HT-29 (cell line): ENCODE data around the gene KLK1. TPM values are rescaled to one million over a fixed set of nuclear protein-coding genes. Genes with fewer than 3 reads are reported as not detected.
"Not testable (repeated sequence)": the region's sequence is repeated elsewhere in the genome, so short reads cannot be mapped to it uniquely, and the experiment has no call there.

Source experiments
- DNase-seq: peaks from one replicate; pipeline ENCODE4 v3.0.0-alpha.2; 2015; ENCODE audit warnings: low spot score
- total RNA-seq: library from RNA; depleted of rRNA; stranded (reverse); fragments of >200 nt; shearing (Covaris generic); gene quantifications from 2 replicates; pipeline ENCODE4 v1.2.3, GENCODE V29; 2014

Gene KLK1
- total RNA-seq, 1 experiment from 2014 or later = 4.6 TPM

- DNase-seq = peak; percentile 55
Measured at GRCh38 chr19:50817941-50818858, 5.4 kb downstream of the KLK1 start.

DNA sequence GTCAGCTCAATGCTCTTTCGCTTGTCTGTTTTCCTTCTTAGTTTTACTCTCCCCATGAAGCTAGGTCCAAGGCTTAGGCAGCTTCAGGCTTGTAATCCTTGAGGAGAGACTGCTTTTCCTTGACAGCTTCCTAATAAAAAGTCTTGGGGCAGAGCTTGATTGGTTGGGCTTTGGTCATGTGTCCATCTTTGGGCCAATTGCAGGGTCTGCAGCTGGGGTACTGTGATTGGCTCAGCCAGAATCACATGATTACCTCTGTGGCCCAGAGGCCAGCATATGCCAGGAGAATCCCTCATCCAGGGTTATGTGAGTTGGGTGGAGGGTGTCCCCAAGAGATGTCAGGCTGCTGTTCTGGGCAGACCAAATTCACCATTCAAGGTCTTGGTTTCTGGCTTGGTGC is 8.1 kb downstream of the KLK1 start:
- no peak for DNase-seq

GRCh38 chr19:50814883-50815282 is 8.7 kb downstream of the KLK1 start:
- no peak for DNase-seq

GRCh38 chr19:50812474-50812873 is 11.1 kb downstream of the KLK1 start:
- DNase-seq = no peak

- DNase-seq = not testable (repeated sequence)
Measured at GRCh38 chr19:50811622-50812238, 11.9 kb downstream of the KLK1 start.

DNA sequence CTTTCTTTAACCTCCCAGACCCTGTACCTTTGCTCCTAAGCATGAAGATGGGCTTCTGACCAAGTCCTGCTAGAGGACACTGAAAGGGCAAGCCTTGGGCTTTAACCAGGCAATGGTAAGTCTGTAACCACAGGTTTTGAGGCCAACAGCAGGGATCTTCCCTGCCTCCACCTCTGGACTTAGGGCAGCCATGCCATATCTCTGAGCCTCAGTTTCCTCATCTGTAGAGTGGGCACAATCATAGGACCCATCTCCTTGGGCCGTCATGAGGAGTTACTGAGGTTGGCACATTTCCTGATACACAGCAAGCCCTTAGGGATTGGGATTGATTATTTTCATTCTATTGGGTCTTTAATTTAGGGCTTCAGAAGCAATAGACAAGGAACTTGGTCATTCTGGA is 14.7 kb downstream of the KLK1 start:
- no peak for DNase-seq

- peak; percentile 100 for DNase-seq
Measured at GRCh38 chr19:50804420-50805272, 18.9 kb downstream of the KLK1 start.

- peak; percentile 52 for DNase-seq
Measured at GRCh38 chr19:50803633-50804419, 19.8 kb downstream of the KLK1 start.

GRCh38 chr19:50801107-50801506 is 22.5 kb downstream of the KLK1 start:
- DNase-seq = no peak

DNA sequence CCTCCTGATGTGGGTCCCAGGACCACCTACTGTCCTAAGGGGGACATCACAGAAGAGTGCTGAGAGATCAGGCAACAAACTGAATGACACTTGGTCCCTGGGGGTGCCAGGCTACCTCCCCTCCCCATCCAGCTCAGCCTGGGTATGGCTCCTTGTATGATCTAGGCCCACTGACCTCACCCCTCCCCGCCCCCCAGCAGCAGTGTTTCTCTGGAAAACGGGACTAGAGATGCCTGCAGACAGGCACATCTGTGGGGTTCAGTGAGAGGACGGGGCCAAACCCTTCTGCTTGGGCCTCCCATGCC is 24.1 kb downstream of the KLK1 start:
- no peak for DNase-seq

- DNase-seq = no peak
Measured at GRCh38 chr19:50798659-50799546, 24.7 kb downstream of the KLK1 start.

- DNase-seq = no peak
Measured at GRCh38 chr19:50797781-50798658, 25.6 kb downstream of the KLK1 start.

GRCh38 chr19:50797429-50797780 is 26.2 kb downstream of the KLK1 start:
- DNase-seq = no peak

DNA sequence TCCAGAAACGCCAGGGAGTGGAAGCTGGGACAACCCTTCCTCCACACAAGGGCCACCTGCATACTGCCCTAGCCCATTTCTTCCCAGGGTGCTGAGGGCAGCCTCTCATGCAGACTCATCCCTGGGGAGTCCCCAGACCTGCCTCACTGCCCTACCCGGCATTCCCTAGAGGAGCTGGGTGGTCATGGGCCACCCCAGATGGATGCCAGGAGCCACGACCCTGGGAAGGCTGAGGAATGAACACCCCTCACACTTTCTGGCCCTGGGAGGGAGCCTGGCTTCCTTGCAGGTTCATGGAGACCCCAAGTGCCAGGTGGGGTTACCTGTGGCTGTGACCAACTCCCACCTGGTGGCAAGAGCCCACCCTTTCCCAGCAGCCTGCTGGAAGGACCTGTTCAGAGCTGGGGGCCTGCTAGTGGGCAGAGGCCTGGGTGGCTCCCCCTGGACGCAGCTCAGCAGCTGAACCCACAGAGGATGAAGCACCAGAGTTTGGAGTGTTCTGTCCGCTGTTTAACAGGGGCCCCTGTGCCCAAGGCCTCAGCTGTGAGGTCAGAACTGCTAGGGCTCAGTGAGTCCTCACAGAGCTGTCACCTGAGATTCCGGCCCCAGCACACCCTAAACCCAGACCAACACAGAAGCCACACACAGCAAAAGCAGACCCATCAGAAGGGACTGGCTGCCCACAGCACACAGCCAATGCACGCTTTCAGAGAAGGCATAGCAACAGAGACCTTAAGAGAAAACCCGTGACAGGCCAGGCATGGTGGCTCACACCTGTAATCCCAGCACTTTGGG is 26.8 kb downstream of the KLK1 start:
- DNase-seq = no peak

GRCh38 chr19:50796128-50796633 is 27.4 kb downstream of the KLK1 start:
- peak; percentile 56 for DNase-seq

GRCh38 chr19:50795664-50796073 is 27.9 kb downstream of the KLK1 start:
- DNase-seq = no peak

- DNase-seq = peak; percentile 74
Measured at GRCh38 chr19:50794876-50795663, 28.5 kb downstream of the KLK1 start.
